NK-92 treated with Interleukin-12 subunit alpha and Interleukin-12 subunit beta, amount 100 ng/mL, for 24 hours (cell line): ENCODE data around the gene EGLN1.
A peak's percentile ranks its signal among the peaks of the same experiment; 100 is the strongest.
"Not testable (repeated sequence)": the region's sequence is repeated elsewhere in the genome, so short reads cannot be mapped to it uniquely, and the experiment has no call there.

Experiments used
- DNase-seq: peaks from one replicate; lab custom pipeline; 2025; lab: John Stamatoyannopoulos, UW

EGLN1 gene

DNA sequence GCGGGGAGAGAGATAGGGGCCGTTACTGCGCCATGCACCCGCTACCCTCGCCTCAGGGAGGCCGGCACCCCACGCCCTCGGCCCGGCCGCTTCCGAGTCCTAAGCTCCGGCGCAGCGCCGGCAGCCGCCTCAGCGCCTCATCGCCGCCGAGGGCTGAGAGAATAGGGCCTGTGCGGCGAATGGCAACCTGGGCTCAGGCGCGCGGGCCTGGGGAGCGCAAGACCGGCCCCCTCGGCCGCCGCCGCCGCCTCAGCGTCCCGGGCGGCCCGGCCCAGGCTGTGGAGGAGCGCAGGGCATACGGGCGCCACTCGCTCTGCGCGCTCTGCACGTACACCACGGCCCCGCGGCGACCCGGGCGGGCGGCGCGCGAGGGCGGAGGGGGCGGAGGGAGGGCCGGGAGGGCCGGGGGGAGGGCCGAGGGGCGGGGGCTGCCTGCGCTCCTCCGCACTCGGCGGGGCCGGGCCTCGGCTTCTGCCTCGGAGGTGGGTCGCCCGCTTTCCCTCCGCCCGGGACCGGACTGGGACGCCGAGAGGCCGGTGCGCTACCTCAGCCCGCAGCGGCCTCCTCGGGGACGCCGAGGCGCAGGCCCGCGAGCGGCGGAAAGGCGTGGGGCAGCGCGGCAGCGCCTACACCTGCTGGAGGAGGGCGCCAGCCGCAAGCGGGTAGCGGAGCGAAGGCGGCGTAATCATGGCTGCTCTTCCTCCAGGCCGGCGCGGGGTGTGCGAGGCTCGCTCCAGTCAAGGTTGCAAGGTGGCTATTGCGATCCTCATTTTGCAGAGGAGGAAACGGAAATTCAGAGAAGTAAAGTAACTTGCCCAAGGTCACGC, at the start of gene EGLN1:
Gene EGLN1 (minus strand): TSS at position 317 of the 827 bp plus-strand sequence. CDS start 399 bp downstream, outside the sequence.
- peak; percentile 92 for DNase-seq

DNA sequence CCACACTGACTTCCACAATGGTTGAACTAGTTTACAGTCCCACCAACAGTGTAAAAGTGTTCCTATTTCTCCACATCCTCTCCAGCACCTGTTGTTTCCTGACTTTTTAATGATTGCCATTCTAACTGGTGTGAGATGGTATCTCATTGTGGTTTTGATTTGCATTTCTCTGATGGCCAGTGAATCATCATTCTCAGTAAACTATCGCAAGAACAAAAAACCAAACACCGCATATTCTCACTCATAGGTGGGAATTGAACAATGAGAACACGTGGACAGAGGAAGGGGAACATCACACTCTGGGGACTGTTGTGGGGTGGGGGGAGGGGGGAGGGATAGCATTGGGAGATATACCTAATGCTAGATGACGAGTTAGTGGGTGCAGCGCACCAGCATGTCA, 49.4 kb upstream of the EGLN1 start:
- DNase-seq, result not testable (repeated sequence)

DNA sequence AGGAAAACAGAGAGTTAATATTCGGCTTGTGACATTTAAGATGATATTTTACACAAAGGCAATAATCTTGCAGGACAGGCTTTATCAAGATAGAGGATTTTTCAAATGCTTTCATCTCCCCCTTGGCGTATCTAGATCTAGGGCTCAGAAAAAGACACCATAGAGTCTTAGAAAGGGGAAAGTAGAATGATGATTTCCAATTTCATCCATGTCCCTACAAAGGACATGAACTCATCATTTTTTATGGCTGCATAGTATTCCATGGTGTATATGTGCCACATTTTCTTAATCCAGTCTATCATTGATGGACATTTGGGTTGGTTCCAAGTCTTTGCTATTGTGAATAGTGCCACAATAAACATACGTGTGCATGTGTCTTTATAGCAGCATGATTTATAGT, 48.9 kb upstream of the EGLN1 start:
- DNase-seq, result not testable (repeated sequence)

DNA sequence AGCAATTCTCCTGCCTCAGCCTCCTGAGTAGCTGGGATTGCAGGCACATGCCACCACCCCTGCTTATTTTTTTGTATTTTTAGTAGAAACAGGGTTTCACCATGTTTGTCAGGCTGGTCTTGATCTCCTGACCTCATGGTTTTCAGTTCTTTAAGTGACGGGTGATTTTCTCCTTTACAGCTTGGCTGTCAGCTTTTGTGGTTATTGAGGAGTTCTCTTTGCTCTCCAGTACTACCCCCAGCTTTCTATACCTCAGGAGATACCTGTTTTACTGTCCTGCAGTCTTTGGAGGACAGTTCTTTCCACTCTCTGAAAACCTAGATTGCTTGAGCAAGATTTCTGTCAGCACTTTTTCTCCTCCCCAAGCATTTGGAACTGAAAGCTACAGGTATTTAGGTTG, 45.9 kb upstream of the EGLN1 start:
- no peak for DNase-seq

DNA sequence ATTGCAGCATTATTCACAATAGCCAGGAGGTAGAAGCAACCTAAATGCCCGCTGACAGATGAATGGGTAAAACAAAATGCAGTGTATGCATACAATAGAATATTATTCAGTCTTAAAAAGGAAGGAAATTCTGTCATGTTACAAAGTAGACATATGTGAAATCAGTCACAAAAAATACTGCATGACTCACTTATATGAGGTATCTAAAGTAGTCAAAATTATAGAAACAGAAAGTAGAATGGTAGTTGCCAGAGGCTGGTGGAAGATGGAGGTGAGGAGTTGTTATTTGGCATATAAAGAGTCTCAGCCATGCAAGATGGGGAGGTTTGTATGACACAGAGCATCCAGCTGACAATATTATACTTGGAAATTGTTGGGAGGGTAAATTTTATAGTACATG, 43.0 kb upstream of the EGLN1 start:
- DNase-seq, result no peak

DNA sequence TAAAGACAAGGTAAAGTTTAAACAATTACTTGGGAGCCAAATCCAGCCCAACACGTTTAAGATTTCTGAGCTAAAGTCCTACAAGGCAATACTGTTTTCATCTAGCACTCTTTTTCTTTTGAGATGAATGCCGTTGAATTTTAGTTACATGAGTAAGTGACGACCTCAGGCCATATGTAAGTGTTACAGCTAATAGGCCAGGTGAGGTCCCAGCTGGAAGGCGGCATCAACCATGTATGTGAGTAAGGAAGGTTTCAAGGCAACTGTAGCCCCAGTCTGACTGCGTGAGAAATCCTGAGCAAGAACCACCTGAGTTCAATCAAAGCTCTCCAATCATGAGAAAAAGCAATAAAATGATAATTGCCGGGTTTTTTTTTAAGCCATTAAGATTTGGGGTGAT, 41.5 kb upstream of the EGLN1 start:
- DNase-seq, result no peak

DNA sequence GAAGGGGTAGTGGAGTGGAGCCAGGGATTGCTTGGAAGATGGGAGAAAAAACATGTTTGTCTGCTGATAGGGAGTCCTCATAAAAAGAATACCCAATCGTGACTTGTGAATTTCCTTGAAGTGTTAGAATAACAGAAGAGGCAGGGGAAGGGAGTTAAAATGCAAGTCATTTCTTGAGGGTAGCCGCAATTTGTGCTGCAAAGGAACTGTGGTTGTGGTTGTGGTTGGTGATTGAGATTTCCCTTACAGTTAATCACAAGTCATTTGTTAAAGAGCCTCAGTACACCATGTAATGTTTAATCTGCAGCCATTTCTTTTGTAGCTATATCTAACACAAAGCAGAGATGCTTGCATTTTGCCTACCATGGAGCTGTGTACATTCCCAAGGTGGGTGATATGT, 38.5 kb upstream of the EGLN1 start:
- DNase-seq, result peak; percentile 29

DNA sequence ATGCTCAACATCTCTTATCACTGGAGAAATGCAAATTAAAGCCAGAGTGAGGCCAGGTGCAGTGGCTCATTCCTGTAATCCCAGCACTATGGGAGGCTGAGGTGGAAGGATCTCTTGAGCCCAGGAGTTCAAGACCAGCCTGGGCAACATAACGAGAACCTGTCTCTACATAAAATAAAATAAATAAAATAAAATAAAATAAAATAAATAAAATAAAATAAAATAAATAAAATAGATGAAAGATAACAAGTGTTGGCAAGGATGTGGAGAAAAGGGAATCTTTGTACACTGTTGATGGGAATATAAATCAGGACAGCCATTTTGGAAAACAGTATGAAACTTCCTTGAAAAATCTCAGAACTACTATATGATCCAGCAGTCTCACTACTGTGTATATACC, 37.4 kb upstream of the EGLN1 start:
- DNase-seq, result not testable (repeated sequence)

DNA sequence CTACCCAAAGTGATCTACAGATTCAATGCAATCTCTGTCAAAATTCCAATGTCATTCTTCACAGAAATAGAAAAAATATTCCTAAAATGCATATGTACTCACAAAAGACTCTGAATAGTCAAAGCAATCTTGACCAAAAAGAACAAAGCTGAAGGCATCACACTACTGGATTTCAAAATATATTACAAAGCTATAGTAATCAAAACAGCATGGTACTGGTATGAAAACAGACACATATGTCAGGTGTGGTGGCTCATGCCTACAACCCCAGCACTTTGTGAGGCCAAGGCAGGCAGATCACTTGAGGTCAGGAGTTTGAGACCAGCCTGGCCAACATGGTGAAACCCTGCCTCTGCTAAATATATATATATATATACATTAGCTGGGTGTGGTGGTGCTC, 35.9 kb upstream of the EGLN1 start:
- DNase-seq, result not testable (repeated sequence)

DNA sequence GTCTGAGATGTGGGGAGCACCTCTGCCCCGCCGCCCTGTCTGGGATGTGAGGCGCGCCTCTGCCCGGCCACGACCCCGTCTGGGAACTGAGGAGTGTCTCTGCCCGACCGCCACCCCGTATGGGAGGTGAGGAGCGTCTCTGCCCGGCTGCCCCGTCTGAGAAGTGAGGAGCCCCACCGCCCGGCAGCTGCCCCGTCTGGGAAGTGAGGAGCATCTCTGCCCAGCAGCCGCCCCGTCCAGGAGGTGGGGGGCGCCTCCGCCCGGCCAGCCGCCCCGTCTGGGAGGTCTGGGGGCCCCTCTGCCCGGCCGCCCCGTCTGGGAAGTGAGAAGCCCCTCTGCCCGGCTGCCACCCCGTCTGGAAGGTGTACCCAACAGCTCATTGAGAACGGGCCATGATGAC, 32.0 kb upstream of the EGLN1 start:
- not testable (repeated sequence) for DNase-seq

DNA sequence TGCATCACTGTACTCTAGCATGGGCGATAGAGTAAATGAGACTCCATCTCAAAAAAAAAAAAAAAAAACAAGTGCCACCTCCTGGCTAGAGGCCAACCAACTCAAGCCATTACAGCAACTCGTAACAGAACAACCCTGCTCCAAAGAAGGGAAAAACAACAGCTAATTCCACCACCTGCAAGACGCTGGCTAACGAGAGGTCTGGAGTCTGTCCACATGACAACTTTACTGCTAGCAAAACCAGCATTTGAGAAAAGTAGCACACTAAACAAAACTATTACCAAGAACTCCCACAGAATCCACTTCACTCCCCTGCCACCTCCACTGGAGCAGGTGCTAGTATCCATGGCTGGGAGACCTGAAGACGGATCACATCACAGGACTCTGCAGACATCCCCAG, 24.1 kb upstream of the EGLN1 start:
- no peak for DNase-seq

DNA sequence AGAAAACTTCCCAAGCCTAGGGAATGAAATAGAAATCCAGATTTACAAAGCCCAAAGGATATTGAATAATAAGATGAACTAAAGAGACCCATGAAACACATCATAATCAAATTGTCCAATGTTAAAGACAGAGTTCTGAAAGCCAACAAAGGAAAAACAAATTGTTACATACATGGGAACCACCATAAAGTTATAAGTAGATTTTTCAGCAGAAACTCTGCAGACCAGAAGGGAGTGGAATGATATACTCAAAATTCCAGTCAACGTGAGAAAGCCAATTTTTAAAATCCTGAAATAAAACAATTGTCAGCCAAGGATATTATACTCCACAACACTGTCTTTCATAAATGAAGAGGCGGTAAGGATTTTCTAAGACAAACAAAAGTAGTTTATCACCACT, 22.0 kb upstream of the EGLN1 start:
- DNase-seq, result no peak

DNA sequence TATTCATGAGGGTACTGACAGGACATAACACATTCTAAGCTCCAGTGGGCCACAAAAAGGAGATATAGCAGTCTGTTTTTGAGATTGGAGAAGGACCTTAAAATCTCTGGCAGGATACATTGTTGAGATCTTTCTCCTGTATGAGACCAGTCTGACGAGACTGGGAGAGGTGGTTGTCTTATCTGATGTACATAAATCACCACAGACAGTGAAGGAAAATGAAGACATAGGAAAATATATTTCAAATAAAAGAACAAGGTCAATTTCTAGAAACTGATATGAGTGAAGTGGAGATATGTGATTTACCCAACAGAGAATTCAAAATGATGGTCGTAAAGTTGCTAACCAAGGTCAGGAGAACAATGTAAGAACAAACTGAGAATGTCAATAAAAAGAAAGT, 21.3 kb upstream of the EGLN1 start:
- no peak for DNase-seq

DNA sequence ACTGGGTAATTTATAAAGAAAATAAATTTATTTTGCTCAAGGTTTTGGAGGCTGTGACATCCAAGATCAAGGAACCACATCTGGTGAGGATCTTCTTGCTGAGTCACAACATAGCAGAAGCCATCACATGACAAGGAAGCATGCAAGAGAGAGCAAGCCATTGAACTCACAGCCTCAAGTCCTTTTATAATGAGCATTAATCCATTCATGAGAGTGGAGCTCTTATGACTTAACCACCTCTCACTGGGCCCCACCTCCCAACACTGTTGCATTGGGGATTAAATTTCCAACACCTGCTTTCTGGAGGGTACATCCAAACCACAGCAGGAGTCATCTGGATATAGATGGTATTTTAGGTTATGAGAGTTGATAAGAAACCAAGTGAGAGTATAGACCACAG, 20.6 kb upstream of the EGLN1 start:
- DNase-seq, result no peak

DNA sequence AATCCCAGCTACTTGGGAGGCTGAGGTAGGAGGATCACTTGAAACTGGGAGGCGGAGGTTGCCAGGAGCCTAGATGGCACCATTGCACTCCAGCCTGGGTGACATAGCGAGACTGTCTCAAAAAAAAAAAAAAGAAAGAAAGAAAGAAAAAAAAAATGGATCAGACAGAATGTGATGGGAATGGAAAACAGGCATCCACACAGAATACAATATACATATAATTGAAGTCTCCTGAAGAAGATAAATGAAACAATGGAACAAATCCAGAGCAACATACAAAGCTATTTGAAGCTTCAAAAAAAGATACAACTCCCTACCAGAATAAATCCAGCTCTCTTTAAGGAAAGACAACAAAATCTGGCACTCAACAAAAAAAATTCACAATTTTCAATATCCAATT, 10.9 kb upstream of the EGLN1 start:
- no peak for DNase-seq

DNA sequence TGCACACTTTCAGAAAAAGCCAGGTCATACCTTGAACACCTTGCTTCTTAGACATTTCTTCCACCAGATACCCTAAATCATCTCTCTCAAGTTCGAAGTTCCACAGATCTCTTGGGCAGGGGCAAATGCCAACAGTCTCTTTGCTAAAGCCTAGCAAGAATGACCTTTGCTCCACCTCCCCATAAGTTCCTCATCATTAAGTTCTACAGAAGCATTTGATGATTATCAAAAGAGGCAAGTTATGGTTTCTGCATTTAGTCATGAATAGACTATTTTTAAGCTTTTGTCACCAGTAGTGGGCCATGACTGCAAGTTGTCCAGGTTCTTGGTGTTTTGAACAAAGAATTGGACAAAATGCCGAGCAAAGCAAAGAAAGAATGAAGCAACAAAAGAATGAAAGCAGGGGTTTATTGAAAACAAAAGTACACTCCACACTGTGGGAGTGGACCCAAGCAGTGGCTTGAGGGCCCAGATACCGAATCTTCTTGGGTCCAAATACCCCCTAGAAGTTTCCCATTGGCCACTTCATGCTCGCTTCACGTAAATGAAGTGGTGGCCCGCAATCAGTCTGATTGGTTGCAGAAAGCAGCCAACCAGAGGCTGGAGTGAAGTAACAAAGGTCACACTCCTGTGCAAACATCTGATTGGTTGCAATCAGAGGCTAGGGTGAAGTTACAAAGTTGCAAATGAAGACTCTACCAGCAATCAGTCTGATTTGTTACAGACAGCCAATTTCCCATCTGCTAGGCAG, 9.8 kb upstream of the EGLN1 start:
- DNase-seq, result no peak

DNA sequence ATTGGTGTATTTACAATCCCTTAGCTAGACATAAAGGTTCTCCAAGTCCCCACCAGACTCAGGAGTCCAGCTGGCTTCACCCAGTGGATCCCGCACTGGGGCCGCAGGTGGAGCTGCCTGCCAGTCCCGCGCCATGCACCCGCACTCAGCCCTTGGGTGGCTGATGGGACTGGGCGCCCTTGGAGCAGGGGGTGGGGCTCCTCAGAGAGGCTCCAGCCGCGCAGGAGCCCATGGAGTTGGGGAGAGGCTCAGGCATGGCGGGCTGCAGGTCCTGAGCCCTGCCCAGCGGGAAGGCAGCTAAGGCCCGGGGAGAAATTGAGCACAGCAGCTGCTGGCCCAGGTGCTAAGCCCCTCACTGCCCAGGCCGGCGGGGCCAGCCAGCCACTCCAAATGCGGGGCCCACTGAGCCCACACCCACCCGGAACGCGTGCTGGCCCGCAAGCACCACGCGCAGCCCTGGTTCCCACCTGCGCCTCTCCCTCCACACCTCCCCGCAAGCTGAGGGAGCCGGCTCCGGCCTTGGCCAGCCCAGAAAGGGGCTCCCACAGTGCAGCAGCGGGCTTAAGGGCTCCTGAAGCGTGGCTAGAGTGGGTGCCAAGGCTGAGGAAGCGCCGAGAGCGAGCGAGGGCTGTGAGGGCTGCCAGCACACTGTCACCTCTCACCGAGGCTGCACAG, 8.7 kb upstream of the EGLN1 start:
- not testable (repeated sequence) for DNase-seq

DNA sequence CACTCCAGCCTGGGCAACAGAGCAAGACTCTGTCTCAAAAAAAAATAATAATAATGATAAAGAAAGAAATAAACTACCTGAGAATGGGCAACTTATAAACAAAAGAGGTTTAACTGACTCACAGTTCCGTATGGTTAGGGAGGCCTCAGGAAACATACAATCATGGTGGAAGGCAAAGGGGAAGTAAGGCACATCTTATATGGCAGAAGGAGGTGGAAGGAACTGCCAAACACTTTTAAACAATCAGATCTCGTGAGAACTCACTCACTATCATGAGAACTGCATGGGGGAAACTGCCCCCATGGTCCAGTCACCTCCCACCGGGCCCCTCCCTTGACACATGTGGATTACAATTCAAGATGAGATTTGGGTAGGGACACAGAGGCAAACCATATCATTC, 6.3 kb upstream of the EGLN1 start:
- no peak for DNase-seq

DNA sequence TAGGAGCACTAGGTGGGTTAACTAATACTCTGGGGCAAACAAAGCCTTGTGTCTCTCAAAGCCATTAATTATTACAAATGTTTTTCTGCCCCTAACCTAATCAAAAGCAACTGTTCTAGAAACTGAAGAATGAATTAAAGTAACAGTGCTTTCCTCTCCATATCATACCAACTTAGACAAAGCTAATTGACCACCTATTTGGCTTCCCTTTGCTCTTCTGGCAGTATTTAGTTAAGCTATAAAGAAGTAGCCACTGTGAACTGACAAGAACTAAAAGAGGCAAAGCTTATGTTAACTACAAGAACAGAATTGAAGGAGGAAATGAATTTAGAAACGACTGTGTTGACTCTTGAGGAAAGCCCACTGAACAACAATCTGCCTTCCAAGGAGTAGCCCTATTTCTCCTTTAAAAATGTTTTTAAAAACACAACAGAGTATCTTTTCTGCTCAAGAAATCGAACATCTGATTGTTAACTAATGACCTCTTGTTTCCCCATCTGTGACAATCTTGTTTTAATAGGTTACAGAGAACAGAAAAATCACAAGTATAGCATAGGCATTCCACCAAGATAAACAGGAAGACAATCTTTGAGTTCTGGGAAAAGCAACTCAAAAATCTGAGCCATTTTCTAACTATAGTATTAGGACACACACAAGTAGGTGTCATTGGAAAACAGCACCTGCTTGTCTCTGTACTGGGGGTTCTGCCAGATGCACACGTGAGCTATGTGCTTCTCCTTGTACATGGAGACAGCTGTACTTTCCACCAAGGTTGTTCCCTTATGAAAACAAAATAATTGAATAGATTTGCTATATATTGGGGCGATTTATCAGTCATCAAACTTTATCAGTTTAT, 3.1 kb upstream of the EGLN1 start:
- DNase-seq, result no peak

DNA sequence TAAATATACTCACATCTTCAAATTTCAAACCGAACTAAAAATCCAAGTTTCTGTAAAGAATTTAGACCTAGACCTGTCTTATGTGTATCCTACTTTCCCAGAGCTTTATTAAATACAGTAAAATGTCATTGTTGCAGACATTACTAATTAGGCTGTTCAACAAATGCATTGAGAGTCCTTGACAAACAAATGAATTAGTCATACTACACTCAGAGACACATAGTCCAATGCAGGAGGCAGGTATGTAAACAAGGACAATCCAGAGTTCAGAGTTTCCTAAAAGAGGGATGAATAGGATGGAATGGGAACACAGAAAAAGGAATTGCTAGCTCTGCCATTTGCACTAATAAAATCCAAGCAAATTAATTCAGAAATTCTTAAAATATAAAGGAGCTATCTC, 1.6 kb upstream of the EGLN1 start:
- DNase-seq, result no peak

DNA sequence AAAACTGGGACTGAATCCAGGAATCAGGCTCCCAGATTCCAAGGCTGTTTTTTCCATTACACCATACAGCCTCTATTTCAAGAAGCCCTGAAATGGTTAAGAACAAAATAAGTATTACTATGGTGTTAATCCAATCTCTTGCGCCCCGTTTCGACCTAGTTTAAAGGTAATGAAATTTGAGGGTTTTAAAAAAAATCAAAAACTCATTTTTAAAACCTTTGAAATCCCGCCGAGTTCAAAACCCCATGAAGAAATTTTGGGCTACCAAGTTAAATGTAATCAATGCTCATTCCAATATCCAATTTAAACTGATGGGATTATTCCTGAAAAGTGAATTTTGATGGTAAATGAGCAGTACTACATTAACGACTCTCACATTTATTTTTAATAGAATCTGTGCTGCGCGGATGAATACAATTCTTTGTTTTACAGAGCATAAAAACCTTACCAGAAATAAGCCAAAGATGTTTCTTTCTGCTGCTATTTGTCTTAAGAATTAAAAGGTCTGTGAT, 767 bp upstream of the EGLN1 start:
- no peak for DNase-seq

DNA sequence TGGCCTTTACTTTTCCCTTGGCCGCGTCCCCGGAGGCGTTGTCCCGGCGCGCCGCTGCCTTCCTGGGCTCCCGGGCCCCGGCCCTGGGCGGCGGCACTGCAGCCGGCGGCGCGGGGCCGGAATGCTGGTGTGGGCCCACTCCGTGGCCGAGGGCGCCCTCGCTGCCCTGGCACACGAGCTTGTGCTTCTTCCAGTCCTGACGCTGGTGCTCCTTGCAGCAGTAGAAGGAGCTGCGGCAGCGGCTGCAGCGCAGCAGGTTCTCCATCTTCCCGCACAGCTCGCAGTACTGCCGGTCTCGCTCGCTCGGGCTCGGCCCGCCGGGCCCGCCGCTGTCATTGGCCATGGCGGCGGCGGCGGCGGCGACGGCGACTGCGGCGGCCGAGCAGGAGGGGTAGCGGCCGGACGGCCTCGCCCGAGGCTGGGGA, 529 bp downstream of the EGLN1 start:
- DNase-seq, result no peak
